ENCODE results near the gene NPTX1.

NPTX1 gene

DNA sequence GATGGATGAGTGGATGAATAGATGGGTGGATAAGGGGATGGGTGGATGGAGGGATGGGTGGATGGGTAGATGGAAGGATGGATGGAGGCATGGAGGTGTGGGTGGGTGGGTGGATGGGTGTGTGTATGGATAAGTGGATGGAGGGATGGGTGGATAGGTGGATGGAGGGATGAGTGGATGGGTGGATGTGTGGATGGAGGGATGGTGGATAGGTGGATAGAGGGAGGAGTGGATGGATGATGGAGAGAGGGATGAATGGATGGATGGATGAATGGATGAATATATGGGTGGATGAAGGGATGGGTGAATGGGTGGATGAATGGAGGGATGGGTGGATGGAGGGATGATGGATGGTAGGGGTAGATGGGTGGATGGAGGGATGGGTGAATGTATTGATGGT, 27.5 kb upstream of the NPTX1 start:
- no peak for DNase-seq (ENCODE audit: low spot score)

DNA sequence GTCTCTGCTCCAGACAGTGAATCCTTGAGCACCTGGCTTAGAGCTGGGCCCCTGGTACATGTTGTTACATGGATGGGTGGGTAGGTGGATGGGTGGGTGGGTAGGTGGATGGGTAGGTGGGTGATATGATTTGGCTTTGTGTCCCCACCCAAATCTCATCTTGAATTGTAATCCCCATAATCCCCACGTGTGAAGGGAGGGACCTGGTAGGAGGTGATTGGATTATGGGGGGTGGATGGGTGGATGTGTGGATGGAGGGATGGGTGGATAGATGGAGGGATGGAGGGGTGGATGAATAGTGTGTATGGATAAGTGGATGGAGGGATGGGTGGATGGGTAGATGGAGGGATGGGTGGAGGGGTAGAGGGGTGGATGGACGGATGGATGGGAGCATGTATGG, 26.6 kb upstream of the NPTX1 start:
- DNase-seq (ENCODE audit: low spot score), result no peak

GRCh38 chr17:80502578-80502877, 26.1 kb upstream of the NPTX1 start:
- no peak for DNase-seq (ENCODE audit: low spot score)

DNA sequence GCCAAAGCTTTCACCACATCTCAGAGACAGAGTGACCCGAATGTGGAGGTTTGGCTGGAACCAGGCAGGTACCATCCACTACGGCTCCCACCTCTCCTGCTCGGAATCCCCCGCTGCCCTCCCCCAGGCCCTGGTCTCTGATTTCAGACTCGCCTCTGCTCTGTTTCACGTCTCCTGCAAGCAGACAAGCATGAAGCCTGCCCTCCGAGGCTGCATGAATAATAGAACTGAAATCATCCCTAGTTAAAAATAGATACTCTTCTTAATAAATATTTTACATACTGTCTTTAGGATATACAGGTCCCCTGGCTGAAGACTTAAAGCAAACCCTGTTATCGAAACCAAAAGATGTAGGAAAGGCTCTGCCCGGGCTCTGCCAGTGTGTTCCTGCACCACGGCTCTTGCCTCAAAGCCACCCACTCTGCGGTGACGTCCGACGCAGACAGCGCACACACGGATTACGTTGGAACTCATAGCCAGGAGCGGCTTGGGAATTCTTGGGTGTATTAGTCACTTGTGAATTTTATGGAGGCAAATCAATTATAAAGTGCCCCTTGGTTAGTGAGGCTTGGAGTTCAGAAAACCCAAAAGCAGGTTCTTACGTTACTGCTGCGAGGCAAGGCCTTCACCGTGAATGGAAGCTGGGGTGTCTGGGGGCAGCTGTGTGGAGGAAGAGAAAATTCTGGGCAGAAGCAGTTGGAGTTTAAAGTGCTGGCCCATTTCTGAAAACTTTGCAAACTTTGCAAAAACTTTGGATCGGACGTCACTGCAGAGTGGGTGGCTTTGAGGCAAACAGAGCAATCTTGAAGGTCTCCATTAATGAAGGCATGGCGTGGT, 25.6 kb upstream of the NPTX1 start:
- DNase-seq (ENCODE audit: low spot score), result no peak

- no peak for DNase-seq (ENCODE audit: low spot score)
Observed at GRCh38 chr17:80499961-80500665, 23.7 kb upstream of the NPTX1 start.

- DNase-seq (ENCODE audit: low spot score), result no peak
Observed at GRCh38 chr17:80499560-80499959, 23.2 kb upstream of the NPTX1 start.

DNA sequence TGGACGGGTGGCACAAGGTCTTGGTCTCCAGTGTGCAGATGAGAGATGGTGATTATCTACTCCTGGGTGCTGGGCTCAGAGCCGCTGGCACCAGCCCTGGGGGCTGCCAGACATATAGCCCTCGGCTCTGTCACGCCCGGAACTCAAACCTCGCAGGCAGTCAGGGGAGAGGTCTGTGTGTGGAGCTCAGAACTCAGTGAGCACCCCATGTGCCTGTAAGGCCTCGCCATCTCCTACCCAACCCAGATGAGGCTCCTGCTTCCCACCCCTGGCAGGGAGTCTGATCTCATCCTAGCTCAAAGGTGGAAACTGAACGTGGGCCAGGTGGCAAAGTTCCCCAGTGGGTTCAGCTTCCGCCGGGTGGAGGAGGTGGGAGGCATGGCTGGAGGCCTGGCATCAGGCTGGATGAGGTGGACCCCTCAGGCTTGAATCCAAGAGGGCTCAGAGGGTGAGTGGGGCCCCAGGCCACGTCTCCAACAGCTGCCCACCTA, 22.6 kb upstream of the NPTX1 start:
- DNase-seq (ENCODE audit: low spot score), result no peak

DNA sequence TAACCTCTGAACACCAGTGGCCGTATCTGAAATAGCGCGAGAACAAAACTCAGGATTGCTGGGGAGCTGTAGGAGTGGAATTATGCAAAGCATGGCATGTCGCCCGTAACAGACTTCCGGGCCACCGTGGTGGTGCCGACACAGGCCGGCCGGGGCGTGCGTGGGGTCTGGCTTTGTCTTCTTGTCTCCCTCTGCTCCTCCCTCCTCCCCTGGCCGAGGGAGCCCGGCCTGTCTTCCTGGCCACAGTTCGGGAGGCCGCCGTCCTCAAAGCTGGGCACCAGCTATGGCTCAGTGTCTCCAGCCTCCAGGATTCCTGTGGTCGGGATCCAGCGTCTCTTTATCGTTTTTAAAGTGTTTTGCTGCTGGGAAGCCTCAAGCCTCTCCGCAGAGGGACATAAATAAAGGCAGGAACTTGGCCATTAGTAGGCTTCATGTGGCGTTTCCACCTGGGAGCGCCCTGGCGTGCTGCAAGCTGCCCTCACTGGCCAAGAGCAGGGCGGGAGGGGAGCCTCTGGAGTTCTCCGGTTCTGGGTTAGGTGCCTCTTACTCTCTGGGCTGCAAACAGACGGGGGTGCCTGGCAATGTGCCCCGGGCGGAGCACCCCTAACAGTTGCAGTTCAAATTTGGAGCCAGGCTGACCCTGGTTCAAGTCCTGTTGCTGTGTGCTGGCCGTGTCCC, 22.0 kb upstream of the NPTX1 start:
- DNase-seq (ENCODE audit: low spot score), result no peak

DNA sequence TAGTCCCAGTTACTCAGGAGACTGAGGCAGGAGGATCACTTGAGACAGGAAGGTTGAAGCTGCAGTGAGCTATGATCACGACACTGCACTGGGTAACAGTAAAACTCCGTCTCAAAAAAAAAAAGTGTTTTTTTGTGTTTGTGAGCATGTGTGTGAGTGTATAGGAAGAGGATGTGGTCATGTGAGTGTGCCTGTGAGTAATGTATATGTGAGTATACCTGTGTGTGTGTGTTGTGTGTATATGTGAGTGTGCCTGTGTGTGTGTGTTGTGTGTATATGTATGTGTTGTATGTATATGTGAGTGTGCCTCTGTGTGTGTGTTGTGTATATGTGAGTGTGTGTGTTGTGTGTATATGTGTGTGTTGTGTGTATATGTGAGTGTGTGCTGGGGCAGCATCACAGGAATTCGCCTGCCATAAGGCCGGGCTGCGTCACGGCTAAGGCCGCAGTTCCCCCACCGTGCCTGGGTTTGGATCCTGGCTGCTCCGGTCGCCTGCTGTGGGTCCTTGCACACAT, 21.4 kb upstream of the NPTX1 start:
- DNase-seq (ENCODE audit: low spot score), result no peak

DNA sequence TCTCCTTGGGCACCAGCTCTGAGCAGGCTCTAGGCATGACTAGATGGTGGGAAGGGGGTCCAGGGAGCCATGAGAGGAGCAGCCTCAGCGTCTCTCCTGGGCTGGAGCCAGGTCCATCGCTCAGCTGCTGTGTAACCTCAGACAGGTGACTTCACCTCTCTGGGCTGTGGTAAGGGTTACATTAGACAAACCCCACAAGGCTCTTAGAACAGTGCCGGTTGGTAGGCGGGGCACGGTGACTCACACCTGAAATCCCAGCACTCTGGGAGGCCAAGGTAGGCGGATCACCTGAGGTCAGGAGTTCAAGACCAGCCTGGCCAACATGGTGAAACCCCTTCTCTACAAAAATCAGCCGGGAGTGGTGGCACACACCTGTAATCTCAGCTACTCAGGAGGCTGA, 18.1 kb upstream of the NPTX1 start:
- DNase-seq (ENCODE audit: low spot score), result no peak

GRCh38 chr17:80492343-80493136, 16.1 kb upstream of the NPTX1 start:
- DNase-seq (ENCODE audit: low spot score), result no peak

GRCh38 chr17:80491478-80492342, 15.3 kb upstream of the NPTX1 start:
- no peak for DNase-seq (ENCODE audit: low spot score)

DNA sequence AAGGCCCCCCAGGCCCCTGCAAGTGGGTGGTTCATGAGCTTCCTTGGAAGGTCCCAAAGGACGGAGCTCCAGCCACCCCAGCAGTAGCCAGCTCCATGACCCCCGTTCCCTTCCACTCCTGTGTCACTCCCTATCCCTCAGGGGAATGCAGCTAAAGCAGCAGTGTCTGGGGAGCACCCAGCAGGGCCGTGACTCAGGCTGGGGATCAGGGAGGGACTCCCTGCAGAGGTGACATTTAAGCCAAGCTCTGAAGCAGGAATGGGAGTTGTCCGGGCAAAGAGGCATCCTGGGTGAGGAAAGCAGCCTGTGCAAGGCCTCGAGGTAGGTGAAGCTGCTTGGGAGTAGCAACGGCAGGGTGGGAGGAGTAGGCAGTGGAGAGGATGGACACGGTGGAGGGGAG, 11.1 kb upstream of the NPTX1 start:
- DNase-seq (ENCODE audit: low spot score), result no peak

DNA sequence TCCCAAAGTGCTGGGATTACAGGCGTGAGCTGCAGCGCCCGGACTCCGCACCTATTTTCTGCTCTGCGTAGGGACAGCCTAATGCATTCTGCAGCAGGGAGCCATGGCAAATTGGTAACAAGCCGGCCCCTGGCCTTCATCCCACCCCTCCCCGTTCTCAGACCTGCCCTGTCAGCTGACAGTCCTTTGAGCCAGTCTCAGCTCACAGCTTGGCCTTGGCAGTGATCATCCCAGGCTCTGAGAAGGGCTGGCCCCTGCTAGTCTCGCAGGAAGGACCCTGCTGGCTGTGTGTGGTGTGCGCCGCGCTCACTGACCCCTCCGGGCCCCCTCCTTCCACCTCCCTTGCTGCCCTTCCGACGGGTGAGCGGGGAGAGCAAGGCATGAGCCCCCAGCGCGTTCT, 10.3 kb upstream of the NPTX1 start:
- no peak for DNase-seq (ENCODE audit: low spot score)

- DNase-seq (ENCODE audit: low spot score), result no peak
Observed at GRCh38 chr17:80485846-80486245, 9.4 kb upstream of the NPTX1 start.

GRCh38 chr17:80482555-80483308, 6.3 kb upstream of the NPTX1 start:
- DNase-seq (ENCODE audit: low spot score), result no peak

GRCh38 chr17:80482058-80482318, 5.6 kb upstream of the NPTX1 start:
- no peak for DNase-seq (ENCODE audit: low spot score)

DNA sequence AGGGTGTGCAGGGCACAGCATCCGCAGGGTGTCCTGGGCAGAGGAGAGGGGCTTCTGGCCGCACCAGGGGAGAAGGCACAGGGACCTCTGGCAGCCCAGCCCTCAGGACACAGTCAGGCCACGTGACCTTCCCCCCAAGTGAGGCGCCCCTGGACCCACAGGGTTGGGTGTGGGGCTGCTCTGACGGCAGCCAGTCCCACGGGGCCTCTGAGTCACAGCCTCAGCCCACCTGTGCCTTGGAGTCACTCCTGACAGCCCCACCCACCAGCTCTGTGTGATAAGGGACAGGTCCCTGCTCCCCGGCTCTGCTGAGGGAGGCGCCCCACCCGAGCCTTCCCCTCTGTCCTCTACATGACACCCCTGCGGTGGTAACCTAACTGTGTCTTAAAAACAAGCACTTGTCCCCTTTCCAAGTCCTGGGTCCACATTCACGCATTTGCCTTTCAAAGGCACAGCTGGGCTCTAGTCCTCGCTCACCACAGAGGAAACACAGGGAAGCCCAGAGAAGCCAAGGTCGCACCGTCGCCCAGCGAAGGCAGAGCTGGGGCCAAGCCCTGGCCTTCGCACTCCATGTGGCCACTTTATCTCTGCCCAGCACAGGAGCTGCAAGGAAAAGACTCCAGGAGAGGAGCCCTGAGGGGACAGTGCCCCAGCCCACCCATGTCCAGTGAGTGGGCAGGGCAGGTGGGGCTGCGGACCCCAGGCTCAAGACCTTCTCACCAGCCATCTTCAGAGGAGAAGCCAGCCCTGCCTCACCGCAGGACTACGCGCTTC, 5.1 kb upstream of the NPTX1 start:
- no peak for DNase-seq (ENCODE audit: low spot score)

DNA sequence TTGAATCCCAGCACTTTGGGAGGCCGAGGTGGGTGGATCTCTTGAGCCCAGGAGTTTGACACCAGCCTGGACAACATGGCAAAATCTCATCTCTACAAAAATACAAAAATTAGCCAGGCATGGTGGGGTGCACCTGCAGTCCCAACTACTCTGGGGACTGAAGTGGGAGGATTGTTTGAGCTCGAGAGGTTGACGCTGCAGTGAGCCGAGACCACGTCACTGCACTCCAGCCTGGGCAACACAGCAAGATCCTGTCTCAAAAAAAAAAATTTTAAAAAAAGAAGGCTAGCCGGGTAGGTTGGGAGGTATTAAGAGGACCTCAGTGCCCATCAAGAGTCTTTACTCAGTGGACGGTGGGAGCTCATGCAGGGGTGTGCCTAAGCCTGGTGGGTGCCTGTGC, 3.8 kb upstream of the NPTX1 start:
- DNase-seq (ENCODE audit: low spot score), result no peak

GRCh38 chr17:80479246-80479566, 2.8 kb upstream of the NPTX1 start:
- no peak for DNase-seq (ENCODE audit: low spot score)
